K562 (cell line): ENCODE measurements around the gene ZSWIM4. TPM values are rescaled to one million over a fixed set of nuclear protein-coding genes. Genes with fewer than 3 reads are reported as not detected.

Experiments
- ATAC-seq: fragments of 200-7000 bp; cut with Tn5 transposase; 3 replicates; pipeline ENCODE4 v1.9.1; 2020; ENCODE audit warnings: moderate library complexity
- BruUV-seq: library from RNA; stranded (reverse); fragments of 400-500 nt; replicated peaks from 2 replicates; lab custom pipeline; 2021; lab: Mats Ljungman, UMichigan
- CTCF ChIA-PET: fragments of 300-600 bp; formaldehyde crosslinking; extraction: SDS; loops from one replicate; lab custom pipeline; 2021; ENCODE audit warnings: low intra/inter-chr PET ratio; lab: Yijun Ruan, JAX
- POLR2A ChIA-PET: fragments of 300-600, 350-650 bp; sonication (Branson Sonifier 250); formaldehyde crosslinking; extraction: SDS; loops from one replicate; lab custom pipeline; 2021; ENCODE audit warnings: antibody characterized with exemption, inconsistent platforms; lab: Yijun Ruan, JAX
- DNase-seq, 4 experiments: peaks; one replicate each; pipeline versions ENCODE4 v3.0.0 to v3.0.0-alpha.2; 2011 to 2018; ENCODE audit warnings: low spot score in 3 of 4, mixed read lengths in 3 of 4; ENCODE audit errors: extremely low read depth in 1 of 4
- FAIRE-seq: peaks from 2 replicates; lab custom pipeline; 2011; peaks lifted over from hg19 to GRCh38; lab: Jason Lieb, UNC
- H2AFZ ChIP-seq: 2 replicates; pipeline ENCODE4 v1.6.0; 2011; ENCODE audit warnings: low read depth, low read length, control low read depth, inconsistent platforms
- H3K27ac ChIP-seq: fragments of 200-600 bp; 3 replicates; pipeline ENCODE4 v1.8.0; 2011; ENCODE audit warnings: low read depth, mild to moderate bottlenecking, control low read depth, inconsistent platforms, low read length, moderate library complexity, mixed read lengths; ENCODE audit errors: extremely low read depth
- H3K27me3 ChIP-seq, 2 experiments: fragments of 300-600 bp in 1 of 2; 2 replicates in 1 of 2; 3 replicates in 1 of 2; pipeline versions ENCODE4 v1.6.0 to v1.8.0; 2011; ENCODE audit warnings: inconsistent platforms in 2 of 2, low read length in 2 of 2, mild to moderate bottlenecking in 1 of 2, mixed read lengths in 1 of 2, moderate library complexity in 1 of 2; ENCODE audit not compliant: control insufficient read depth in 2 of 2, insufficient read depth in 2 of 2
- H3K36me3 ChIP-seq: fragments of 300-600 bp; 3 replicates; pipeline ENCODE4 v1.8.0; 2011; ENCODE audit warnings: mild to moderate bottlenecking, low read length, inconsistent platforms; ENCODE audit not compliant: control insufficient read depth, insufficient read depth
- H3K4me1 ChIP-seq, 2 experiments: fragments of 200-600 bp in 1 of 2; replicated peaks in 1 of 2; 2 replicates in 1 of 2; 3 replicates in 1 of 2; pipeline versions ENCODE4 v1.5.1 to v1.8.0; 2011; ENCODE audit warnings: inconsistent platforms in 2 of 2, low read length in 2 of 2, mild to moderate bottlenecking in 1 of 2, mixed read lengths in 1 of 2, moderate library complexity in 1 of 2; ENCODE audit not compliant: control insufficient read depth in 2 of 2, insufficient read depth in 2 of 2
- H3K4me2 ChIP-seq: 2 replicates; pipeline ENCODE4 v1.6.1; 2011; ENCODE audit warnings: low read length, control low read depth, inconsistent platforms, mixed read lengths; ENCODE audit not compliant: insufficient read depth
- H3K4me3 ChIP-seq: fragments of 200-600 bp; sonication (generic), shearing (Covaris generic); 2 replicates; pipeline ENCODE4 v1.5.1; 2016; ENCODE audit warnings: control low read depth, inconsistent platforms
- H3K79me2 ChIP-seq: fragments of 200-600 bp; 3 replicates; pipeline ENCODE4 v1.8.0; 2011; ENCODE audit warnings: low read length, inconsistent platforms; ENCODE audit not compliant: control insufficient read depth, insufficient read depth
- H3K9ac ChIP-seq, 2 experiments: 2 replicates each; pipeline versions ENCODE4 v1.6.0 to v1.6.1; 2011; ENCODE audit warnings: low read depth in 2 of 2, low read length in 2 of 2, control low read depth in 1 of 2, inconsistent platforms in 1 of 2, mild to moderate bottlenecking in 1 of 2, mixed read lengths in 1 of 2; ENCODE audit not compliant: insufficient read depth in 1 of 2
- H3K9me1 ChIP-seq: one replicate; pipeline ENCODE4 v1.6.0; 2011; ENCODE audit warnings: inconsistent platforms, mild to moderate bottlenecking, low read length, moderate library complexity; ENCODE audit not compliant: control insufficient read depth, insufficient read depth
- H3K9me3 ChIP-seq: replicated peaks from 2 replicates; pipeline ENCODE4 v1.5.1; 2011; ENCODE audit warnings: low read depth, low read length, inconsistent platforms; ENCODE audit not compliant: control insufficient read depth, insufficient read depth
- H4K20me1 ChIP-seq: replicated peaks from 2 replicates; pipeline ENCODE4 v1.6.1; 2011; ENCODE audit warnings: low read length, inconsistent platforms, mixed read lengths; ENCODE audit not compliant: control insufficient read depth, insufficient read depth
- CEBPB ChIP-seq: fragments of 450-650 bp; IDR thresholded peaks from 2 replicates; pipeline ENCODE4 v1.6.1; 2016; ENCODE audit warnings: missing genetic modification characterization, missing compliant biosample characterization
- ESRRA ChIP-seq: fragments of 450-650 bp; IDR thresholded peaks from 2 replicates; pipeline ENCODE4 v1.6.1; 2014; ENCODE audit warnings: low read depth, mild to moderate bottlenecking, moderate library complexity, borderline replicate concordance
- KAT2B ChIP-seq: IDR thresholded peaks from one replicate; pipeline ENCODE4 v1.6.1; 2012; ENCODE audit warnings: low read depth, mild to moderate bottlenecking, control low read depth, inconsistent platforms, low read length, moderate library complexity
- MYNN ChIP-seq, 2 experiments: sonication (generic); formaldehyde crosslinking in 1 of 2; IDR thresholded peaks; 2 replicates each; pipeline versions ENCODE4 v1.5.0 to v1.6.1; 2016 to 2020; ENCODE audit warnings: antibody characterized with exemption in 1 of 2, missing genetic modification reagents in 1 of 2
- NFIX ChIP-seq: fragments of 250-450 bp; sonication (Bioruptor Pico); IDR thresholded peaks from 2 replicates; pipeline ENCODE4 v1.4.0; 2020; ENCODE audit warnings: low read depth, mild to moderate bottlenecking, moderate library complexity
- ZC3H4 ChIP-seq: sonication (generic); formaldehyde crosslinking; IDR thresholded peaks from 2 replicates; pipeline ENCODE4 v1.9.0; 2021; ENCODE audit warnings: missing genetic modification reagents, borderline replicate concordance
- ZNF76 ChIP-seq: fragments of 250-450 bp; sonication (Bioruptor Pico); IDR thresholded peaks from 2 replicates; pipeline ENCODE4 v1.4.0; 2020; ENCODE audit warnings: mild to moderate bottlenecking, moderate library complexity, borderline replicate concordance
- WGBS: fragments of 100-300 bp; shearing (Covaris generic); methylation state at CpG from one replicate; pipeline ENCODE4 v1.1.6; 2016; ENCODE audit warnings: low coverage, mixed read lengths; ENCODE audit not compliant: insufficient coverage; ENCODE audit errors: missing lambda C conversion rate; 5-methylcytosine and 5-hydroxymethylcytosine counted together
- in situ Hi-C: fragments of 300-500 bp; cut with MboI; formaldehyde crosslinking; loops from 4 replicates; pipeline ENCODE4 v1.15.0; 2018; ENCODE audit warnings: inconsistent platforms, mixed read lengths
- intact Hi-C: fragments of 100-400 bp; cut with micrococcal nuclease; formaldehyde crosslinking; loops from 2 replicates; pipeline ENCODE4 v1.14.2; 2022
- polyA plus RNA-seq, 8 experiments: library from polyadenylated mRNA; depleted of rRNA in 4 of 8; stranded (reverse) in 5 of 8; unstranded in 3 of 8; fragments of >200 nt; fragmentation: Nextera tagmentation in 2 of 8; fragmentation: Illumina TruSeq in 1 of 8; extraction: Ambion mirVana in 2 of 8; extraction: Trizol in 1 of 8; gene quantifications; 2 replicates each; pipeline versions ENCODE4 v1.2.1 to v1.2.3, GENCODE V29; 2011 to 2014; ENCODE audit warnings: inconsistent platforms in 1 of 8, missing spikeins in 1 of 8
- total RNA-seq, 7 experiments: library from RNA; depleted of rRNA in 6 of 7; stranded (reverse); fragments of >200 nt in 6 of 7; fragmentation: Illumina TruSeq in 2 of 7; extraction: Trizol in 2 of 7; gene quantifications; 2 replicates each; pipeline versions ENCODE4 v1.2.1 to v1.2.3, GENCODE V29; 2011 to 2021; ENCODE audit warnings: low replicate concordance in 1 of 7
- TF ChIP-seq, protein P1 (sequence below): fragments of 450-650 bp; formaldehyde crosslinking; IDR thresholded peaks from 2 replicates; pipeline ENCODE4 v1.4.0; 2020; ENCODE audit warnings: mild to moderate bottlenecking
- TF ChIP-seq, protein P2 (sequence below): sonication (generic); formaldehyde crosslinking; IDR thresholded peaks from 2 replicates; pipeline ENCODE4 v1.8.1; 2023; ENCODE audit warnings: mild to moderate bottlenecking, missing genetic modification reagents, moderate library complexity

Gene ZSWIM4
- total and polyA plus RNA-seq, 9 of the 15 experiments (the other 6 are each of a cell fraction or from before 2014, with no cell fraction given): 0.25 to 3.7 (median 0.79) TPM; not detected in 2

DNA sequence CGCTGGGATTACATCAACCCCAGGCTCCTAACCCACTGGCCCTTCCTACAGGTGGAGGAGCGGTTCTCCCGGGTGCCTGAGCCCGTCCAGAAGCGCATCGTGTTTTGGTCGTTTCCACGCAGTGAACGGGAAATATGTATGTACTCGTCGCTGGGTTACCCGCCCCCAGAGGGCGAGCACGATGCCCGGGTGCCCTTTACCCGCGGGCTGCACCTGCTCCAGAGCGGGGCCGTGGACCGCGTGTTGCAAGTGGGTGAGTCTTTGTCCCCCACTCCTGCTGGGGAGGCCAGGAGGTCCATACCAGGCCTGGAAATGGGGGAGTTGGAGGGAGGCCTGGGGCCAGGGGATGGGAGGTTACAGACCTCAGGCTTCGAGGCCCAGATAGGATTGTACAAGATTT lies 4.4 kb downstream of the ZSWIM4 start:
- ChIA-PET POLR2A (interaction anchor here (2.7 kb wide), 1 partner anchor 11 kb away, joined by 11 read pairs; no protein-coding TSS in a partner anchor), CTCF (no interaction called here)
- WGBS: 100% methylated on average over 5 of the region's 22 CpGs
- Histone ChIP-seq H2AFZ (no peak overlapping the region), H3K9me1 (no peaks in the 10 kb centered on the region), H3K4me3 (no peak overlapping the region), H3K27me3 (no peaks in the 10 kb centered on the region), H3K36me3 (no peaks in the 10 kb centered on the region), H4K20me1 (no peaks in the 10 kb centered on the region), H3K9me3 (no peaks in the 10 kb centered on the region), H3K4me2 (no peak overlapping the region), H3K9ac (no peak overlapping the region), H3K4me1 (peaks cover 15 to 36% of the 10 kb centered on the region in 2 experiments; a peak in 4 of 5 replicates), H3K79me2 (no peaks in the 10 kb centered on the region), H3K27ac (no peak overlapping the region)
- ATAC-seq: no peak
- no TSS peak for BruUV-seq
- FAIRE-seq: no peak
- in situ Hi-C loops: no loop called here
- intact Hi-C loops: no loop called here
- no peak for DNase-seq
- no peak for TF ChIP-seq ZNF76
- TF ChIP-seq NFIX: no peak
- TF ChIP-seq CEBPB (tag): no peak
- no peak for TF ChIP-seq ESRRA
- no peak for TF ChIP-seq KAT2B
- TF ChIP-seq MYNN (IDR thresholded peaks at IDR 0.05): no peak
- no peak for TF ChIP-seq MYNN (CRISPR knock-in tag; IDR thresholded peaks at IDR 0.05)
- TF ChIP-seq, protein P1, sequence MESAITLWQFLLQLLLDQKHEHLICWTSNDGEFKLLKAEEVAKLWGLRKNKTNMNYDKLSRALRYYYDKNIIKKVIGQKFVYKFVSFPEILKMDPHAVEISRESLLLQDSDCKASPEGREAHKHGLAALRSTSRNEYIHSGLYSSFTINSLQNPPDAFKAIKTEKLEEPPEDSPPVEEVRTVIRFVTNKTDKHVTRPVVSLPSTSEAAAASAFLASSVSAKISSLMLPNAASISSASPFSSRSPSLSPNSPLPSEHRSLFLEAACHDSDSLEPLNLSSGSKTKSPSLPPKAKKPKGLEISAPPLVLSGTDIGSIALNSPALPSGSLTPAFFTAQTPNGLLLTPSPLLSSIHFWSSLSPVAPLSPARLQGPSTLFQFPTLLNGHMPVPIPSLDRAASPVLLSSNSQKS: no peak
- TF ChIP-seq, protein P2, sequence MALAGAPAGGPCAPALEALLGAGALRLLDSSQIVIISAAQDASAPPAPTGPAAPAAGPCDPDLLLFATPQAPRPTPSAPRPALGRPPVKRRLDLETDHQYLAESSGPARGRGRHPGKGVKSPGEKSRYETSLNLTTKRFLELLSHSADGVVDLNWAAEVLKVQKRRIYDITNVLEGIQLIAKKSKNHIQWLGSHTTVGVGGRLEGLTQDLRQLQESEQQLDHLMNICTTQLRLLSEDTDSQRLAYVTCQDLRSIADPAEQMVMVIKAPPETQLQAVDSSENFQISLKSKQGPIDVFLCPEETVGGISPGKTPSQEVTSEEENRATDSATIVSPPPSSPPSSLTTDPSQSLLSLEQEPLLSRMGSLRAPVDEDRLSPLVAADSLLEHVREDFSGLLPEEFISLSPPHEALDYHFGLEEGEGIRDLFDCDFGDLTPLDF (CRISPR knock-in tag): no peak
- no peak for TF ChIP-seq ZC3H4 (CRISPR knock-in tag)
- TF ChIP-seq, all 486 proteins: peak for 0
